Fibroblast of lung (primary cell): ENCODE measurements around the gene ZCCHC14. TPM values are rescaled to one million over a fixed set of nuclear protein-coding genes. Genes with fewer than 3 reads are reported as not detected.

Experiments
- DNase-seq, 2 donors: peaks; one replicate each; pipeline versions ENCODE4 v3.0.0 to v3.0.0-alpha.2; 2010; ENCODE audit warnings: low read depth in 2 of 2
- H2AFZ ChIP-seq: 2 replicates; pipeline ENCODE4 v1.5.1; 2012; ENCODE audit warnings: low read length, control low read depth, inconsistent platforms
- H3K27ac ChIP-seq: 2 replicates; pipeline ENCODE4 v1.5.1; 2011; ENCODE audit warnings: low read length, control low read depth; ENCODE audit not compliant: insufficient read depth
- H3K27me3 ChIP-seq: 2 replicates; pipeline ENCODE4 v1.5.1; 2011; ENCODE audit warnings: mild to moderate bottlenecking, low read length; ENCODE audit not compliant: control insufficient read depth, insufficient read depth
- H3K36me3 ChIP-seq: 2 replicates; pipeline ENCODE4 v1.5.1; 2011; ENCODE audit warnings: low read length; ENCODE audit not compliant: control insufficient read depth, insufficient read depth
- H3K4me1 ChIP-seq: 2 replicates; pipeline ENCODE4 v1.5.1; 2011; ENCODE audit warnings: low read length; ENCODE audit not compliant: control insufficient read depth, insufficient read depth; ENCODE audit errors: extremely low read depth
- H3K4me2 ChIP-seq: 2 replicates; pipeline ENCODE4 v1.5.1; 2011; ENCODE audit warnings: low read length, control low read depth; ENCODE audit not compliant: insufficient read depth; ENCODE audit errors: extremely low read depth
- H3K4me3 ChIP-seq, 4 experiments: fragments of 200-600 bp in 1 of 4; sonication (generic) in 1 of 4; replicated peaks in 1 of 4; 2 replicates each; pipeline ENCODE4 v1.5.1; 2011 to 2016; ENCODE audit warnings: low read length in 4 of 4, low read depth in 3 of 4, mild to moderate bottlenecking in 3 of 4, control low read depth in 2 of 4, inconsistent platforms in 1 of 4, mixed read lengths in 1 of 4; ENCODE audit not compliant: insufficient read depth in 1 of 4; ENCODE audit errors: control extremely low read depth in 1 of 4
- H3K79me2 ChIP-seq: 2 replicates; pipeline ENCODE4 v1.5.1; 2012; ENCODE audit warnings: mild to moderate bottlenecking, low read length, inconsistent platforms; ENCODE audit not compliant: control insufficient read depth, insufficient read depth
- H3K9ac ChIP-seq: 2 replicates; pipeline ENCODE4 v1.5.1; 2011; ENCODE audit warnings: mild to moderate bottlenecking, low read length, control low read depth; ENCODE audit not compliant: insufficient read depth
- H3K9me3 ChIP-seq: 2 replicates; pipeline ENCODE4 v1.5.1; 2012; ENCODE audit warnings: low read depth, low read length; ENCODE audit not compliant: control insufficient read depth, insufficient read depth
- H4K20me1 ChIP-seq: 2 replicates; pipeline ENCODE4 v1.5.1; 2011; ENCODE audit warnings: low read length; ENCODE audit not compliant: control insufficient read depth, insufficient read depth; ENCODE audit errors: extremely low read depth
- CTCF ChIP-seq, 2 donors: IDR thresholded peaks in 1 of 2; conservative IDR thresholded peaks in 1 of 2; 1 replicate in 1 of 2; 2 replicates in 1 of 2; pipeline ENCODE4 v1.5.1; 2011 to 2012; ENCODE audit warnings: low read length in 2 of 2, control low read depth in 1 of 2, inconsistent platforms in 1 of 2, low read depth in 1 of 2, mild to moderate bottlenecking in 1 of 2
- EZH2 ChIP-seq: IDR thresholded peaks from 2 replicates; pipeline ENCODE4 v1.5.1; 2012; ENCODE audit warnings: low read length, control low read depth, mild to moderate bottlenecking; ENCODE audit errors: missing control alignments
- polyA plus RNA-seq, 2 donors: library from polyadenylated mRNA; depleted of rRNA in 1 of 2; stranded (reverse) in 1 of 2; unstranded in 1 of 2; fragments of >200 nt; gene quantifications; 2 replicates each; pipeline ENCODE4 v1.2.1, GENCODE V29; 2011 to 2012; ENCODE audit warnings: missing spikeins in 1 of 2
- total RNA-seq: library from RNA; depleted of rRNA; stranded (reverse); fragments of >200 nt; gene quantifications from 2 replicates; pipeline ENCODE4 v1.2.1, GENCODE V29; 2014

Gene ZCCHC14
- total and polyA plus RNA-seq, 2 donors (not counting 1 experiment from before 2014, with no cell fraction given) = 6.4 to 16.3 TPM

GRCh38 chr16:87434146-87434667 is 58.6 kb downstream of the ZCCHC14 start:
- Histone ChIP-seq H3K4me2 (no peak overlapping the region), H3K36me3 (peaks cover 3% of the 10 kb centered on the region), H4K20me1 (no peaks in the 10 kb centered on the region), H3K27ac (no peak overlapping the region), H3K4me1 (peaks cover 25% of the 10 kb centered on the region), H3K9me3 (no peaks in the 10 kb centered on the region), H3K27me3 (no peaks in the 10 kb centered on the region), H3K4me3 (no peak overlapping the region), H3K9ac (no peak overlapping the region), H2AFZ (no peak overlapping the region), H3K79me2 (peaks cover 24% of the 10 kb centered on the region)
- TF ChIP-seq CTCF (conservative IDR thresholded peaks at IDR 0.05 in 1 of 2, IDR thresholded peaks at IDR 0.05 in 1 of 2; ENCODE audit: low read depth in 1 of 2, low read length in 2 of 2) (no peak), EZH2 (no peak)
- DNase-seq = no peak

- no peak overlapping the region for H2AFZ ChIP-seq
- peak overlapping the region; percentile 43 for H3K27ac ChIP-seq
- no peaks in the 10 kb centered on the region for H3K9me3 ChIP-seq
- TF ChIP-seq EZH2 (no peak), CTCF (conservative IDR thresholded peaks at IDR 0.05 in 1 of 2, IDR thresholded peaks at IDR 0.05 in 1 of 2; ENCODE audit: low read depth in 1 of 2, low read length in 2 of 2) (no peak)
- H3K9ac ChIP-seq = no peak overlapping the region
- H3K27me3 ChIP-seq = no peaks in the 10 kb centered on the region
- H3K4me2 ChIP-seq = no peak overlapping the region
- peaks cover 3% of the 10 kb centered on the region for H3K36me3 ChIP-seq
- no peak overlapping the region for H3K4me3 ChIP-seq
- H4K20me1 ChIP-seq = no peaks in the 10 kb centered on the region
- H3K79me2 ChIP-seq = peaks cover 20% of the 10 kb centered on the region
- peaks cover 22% of the 10 kb centered on the region for H3K4me1 ChIP-seq
- no peak for DNase-seq
Observed at GRCh38 chr16:87432330-87432915, 60.4 kb downstream of the ZCCHC14 start.

- Histone ChIP-seq H3K79me2 (peaks cover 19% of the 10 kb centered on the region), H3K9ac (no peak overlapping the region), H3K4me3 (no peak overlapping the region), H3K4me2 (no peak overlapping the region), H3K27ac (peak overlapping the region; percentile 43), H2AFZ (no peak overlapping the region), H4K20me1 (no peaks in the 10 kb centered on the region), H3K4me1 (peaks cover 22% of the 10 kb centered on the region), H3K36me3 (peaks cover 3% of the 10 kb centered on the region), H3K27me3 (no peaks in the 10 kb centered on the region), H3K9me3 (no peaks in the 10 kb centered on the region)
- TF ChIP-seq CTCF (conservative IDR thresholded peaks at IDR 0.05 in 1 of 2, IDR thresholded peaks at IDR 0.05 in 1 of 2; ENCODE audit: low read depth in 1 of 2, low read length in 2 of 2) = no peak
- TF ChIP-seq EZH2 = no peak
- DNase-seq = peak; percentile 84 to 90
Observed at GRCh38 chr16:87431926-87432325, 60.9 kb downstream of the ZCCHC14 start.
